GM12892 (cell line): ENCODE measurements around the gene TMPRSS2.

Experiments
- POLR2A ChIP-seq: IDR thresholded peaks from 2 replicates; pipeline ENCODE4 v1.6.1; 2011; ENCODE audit warnings: low read depth, low read length, control low read depth
- TAF1 ChIP-seq: IDR thresholded peaks from 2 replicates; pipeline ENCODE4 v1.6.1; 2011; ENCODE audit warnings: low read depth, mild to moderate bottlenecking, control low read depth, low read length, borderline replicate concordance

DNA sequence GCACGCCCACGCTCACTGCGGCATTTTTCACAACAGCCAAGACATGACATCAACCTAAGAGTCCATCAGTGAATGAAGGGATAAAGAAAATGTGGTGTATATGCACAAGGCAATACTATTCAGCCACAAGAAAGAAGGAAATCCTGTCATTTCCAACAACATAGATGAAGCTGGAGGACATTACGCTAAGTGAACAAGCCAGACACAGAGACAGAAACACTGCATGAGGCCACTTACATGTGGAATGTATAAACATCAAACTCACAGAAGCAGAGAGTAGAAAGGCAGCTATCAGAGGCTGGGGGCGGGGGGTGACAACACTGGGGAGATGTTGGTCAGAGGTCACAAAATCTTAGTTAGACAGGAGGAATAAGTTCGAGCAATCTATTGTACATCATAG lies 20.9 kb downstream of the TMPRSS2 start:
- TF ChIP-seq POLR2A, result no peak
- no peak for TF ChIP-seq TAF1
